ENCODE results near the gene WDFY4. TPM values are rescaled to one million over a fixed set of nuclear protein-coding genes. Genes with fewer than 3 reads are reported as not detected.

The WDFY4 gene
- total RNA-seq, 1 experiment from 2014 or later, result not detected

- no peak for DNase-seq (ENCODE audit: extremely low read depth, low read depth)
Observed at GRCh38 chr10:48839809-48840679, 155.4 kb downstream of the WDFY4 start.

GRCh38 chr10:48842231-48842630 is 157.6 kb downstream of the WDFY4 start:
- no peak for DNase-seq (ENCODE audit: extremely low read depth, low read depth)

- DNase-seq (ENCODE audit: extremely low read depth, low read depth), result no peak
Observed at GRCh38 chr10:48843198-48843597, 158.5 kb downstream of the WDFY4 start.

GRCh38 chr10:48844616-48845015 is 159.9 kb downstream of the WDFY4 start:
- DNase-seq (ENCODE audit: extremely low read depth, low read depth), result no peak

- no peak for DNase-seq (ENCODE audit: extremely low read depth, low read depth)
Observed at GRCh38 chr10:48845512-48845911, 160.8 kb downstream of the WDFY4 start.

- no peak for DNase-seq (ENCODE audit: extremely low read depth, low read depth)
Observed at GRCh38 chr10:48847691-48848090, 163.0 kb downstream of the WDFY4 start.

GRCh38 chr10:48856855-48857254 is 172.2 kb downstream of the WDFY4 start:
- no peak for DNase-seq (ENCODE audit: extremely low read depth, low read depth)

- no peak for DNase-seq (ENCODE audit: extremely low read depth, low read depth)
Observed at GRCh38 chr10:48872234-48872633, 187.6 kb downstream of the WDFY4 start.

GRCh38 chr10:48878091-48878490 is 193.4 kb downstream of the WDFY4 start:
- no peak for DNase-seq (ENCODE audit: extremely low read depth, low read depth)

- no peak for DNase-seq (ENCODE audit: extremely low read depth, low read depth)
Observed at GRCh38 chr10:48879451-48879850, 194.8 kb downstream of the WDFY4 start.

GRCh38 chr10:48880016-48880705 is 195.5 kb downstream of the WDFY4 start:
- no peak for DNase-seq (ENCODE audit: extremely low read depth, low read depth)

GRCh38 chr10:48881937-48882336 is 197.3 kb downstream of the WDFY4 start:
- DNase-seq (ENCODE audit: extremely low read depth, low read depth), result no peak

- no peak for DNase-seq (ENCODE audit: extremely low read depth, low read depth)
Observed at GRCh38 chr10:48882881-48883280, 198.2 kb downstream of the WDFY4 start.

- DNase-seq (ENCODE audit: extremely low read depth, low read depth), result no peak
Observed at GRCh38 chr10:48883701-48884100, 199.0 kb downstream of the WDFY4 start.

GRCh38 chr10:48884179-48885045 is 199.7 kb downstream of the WDFY4 start:
- DNase-seq (ENCODE audit: extremely low read depth, low read depth), result no peak

GRCh38 chr10:48885376-48885775 is 200.7 kb downstream of the WDFY4 start:
- DNase-seq (ENCODE audit: extremely low read depth, low read depth), result no peak

- no peak for DNase-seq (ENCODE audit: extremely low read depth, low read depth)
Observed at GRCh38 chr10:48887982-48888381, 203.3 kb downstream of the WDFY4 start.

- no peak for DNase-seq (ENCODE audit: extremely low read depth, low read depth)
Observed at GRCh38 chr10:48890888-48891850, 206.5 kb downstream of the WDFY4 start.

GRCh38 chr10:48894911-48895802 is 210.5 kb downstream of the WDFY4 start:
- DNase-seq (ENCODE audit: extremely low read depth, low read depth), result no peak
